Fibroblast of lung (primary cell): ENCODE results near the gene SLC24A4. TPM values are rescaled to one million over a fixed set of nuclear protein-coding genes. Genes with fewer than 3 reads are reported as not detected.

ENCODE experiments used
- DNase-seq, 2 donors: peaks; one replicate each; pipeline versions ENCODE4 v3.0.0 to v3.0.0-alpha.2; 2010; ENCODE audit warnings: low read depth in 2 of 2
- H2AFZ ChIP-seq: 2 replicates; pipeline ENCODE4 v1.5.1; 2012; ENCODE audit warnings: low read length, control low read depth, inconsistent platforms
- H3K27ac ChIP-seq: 2 replicates; pipeline ENCODE4 v1.5.1; 2011; ENCODE audit warnings: low read length, control low read depth; ENCODE audit not compliant: insufficient read depth
- H3K27me3 ChIP-seq: 2 replicates; pipeline ENCODE4 v1.5.1; 2011; ENCODE audit warnings: mild to moderate bottlenecking, low read length; ENCODE audit not compliant: control insufficient read depth, insufficient read depth
- H3K36me3 ChIP-seq: 2 replicates; pipeline ENCODE4 v1.5.1; 2011; ENCODE audit warnings: low read length; ENCODE audit not compliant: control insufficient read depth, insufficient read depth
- H3K4me1 ChIP-seq: 2 replicates; pipeline ENCODE4 v1.5.1; 2011; ENCODE audit warnings: low read length; ENCODE audit not compliant: control insufficient read depth, insufficient read depth; ENCODE audit errors: extremely low read depth
- H3K4me2 ChIP-seq: 2 replicates; pipeline ENCODE4 v1.5.1; 2011; ENCODE audit warnings: low read length, control low read depth; ENCODE audit not compliant: insufficient read depth; ENCODE audit errors: extremely low read depth
- H3K4me3 ChIP-seq, 4 experiments: fragments of 200-600 bp in 1 of 4; sonication (generic) in 1 of 4; replicated peaks in 1 of 4; 2 replicates each; pipeline ENCODE4 v1.5.1; 2011 to 2016; ENCODE audit warnings: low read length in 4 of 4, low read depth in 3 of 4, mild to moderate bottlenecking in 3 of 4, control low read depth in 2 of 4, inconsistent platforms in 1 of 4, mixed read lengths in 1 of 4; ENCODE audit not compliant: insufficient read depth in 1 of 4; ENCODE audit errors: control extremely low read depth in 1 of 4
- H3K79me2 ChIP-seq: 2 replicates; pipeline ENCODE4 v1.5.1; 2012; ENCODE audit warnings: mild to moderate bottlenecking, low read length, inconsistent platforms; ENCODE audit not compliant: control insufficient read depth, insufficient read depth
- H3K9ac ChIP-seq: 2 replicates; pipeline ENCODE4 v1.5.1; 2011; ENCODE audit warnings: mild to moderate bottlenecking, low read length, control low read depth; ENCODE audit not compliant: insufficient read depth
- H3K9me3 ChIP-seq: 2 replicates; pipeline ENCODE4 v1.5.1; 2012; ENCODE audit warnings: low read depth, low read length; ENCODE audit not compliant: control insufficient read depth, insufficient read depth
- H4K20me1 ChIP-seq: 2 replicates; pipeline ENCODE4 v1.5.1; 2011; ENCODE audit warnings: low read length; ENCODE audit not compliant: control insufficient read depth, insufficient read depth; ENCODE audit errors: extremely low read depth
- CTCF ChIP-seq, 2 donors: IDR thresholded peaks in 1 of 2; conservative IDR thresholded peaks in 1 of 2; 1 replicate in 1 of 2; 2 replicates in 1 of 2; pipeline ENCODE4 v1.5.1; 2011 to 2012; ENCODE audit warnings: low read length in 2 of 2, control low read depth in 1 of 2, inconsistent platforms in 1 of 2, low read depth in 1 of 2, mild to moderate bottlenecking in 1 of 2
- EZH2 ChIP-seq: IDR thresholded peaks from 2 replicates; pipeline ENCODE4 v1.5.1; 2012; ENCODE audit warnings: low read length, control low read depth, mild to moderate bottlenecking; ENCODE audit errors: missing control alignments
- polyA plus RNA-seq, 2 donors: library from polyadenylated mRNA; depleted of rRNA in 1 of 2; stranded (reverse) in 1 of 2; unstranded in 1 of 2; fragments of >200 nt; gene quantifications; 2 replicates each; pipeline ENCODE4 v1.2.1, GENCODE V29; 2011 to 2012; ENCODE audit warnings: missing spikeins in 1 of 2
- total RNA-seq: library from RNA; depleted of rRNA; stranded (reverse); fragments of >200 nt; gene quantifications from 2 replicates; pipeline ENCODE4 v1.2.1, GENCODE V29; 2014

SLC24A4 gene
- total and polyA plus RNA-seq, 2 donors (not counting 1 experiment from before 2014, with no cell fraction given) = 0.03 TPM; not detected in 1

GRCh38 chr14:92524602-92525185, 201.7 kb downstream of the SLC24A4 start:
- H3K4me2 ChIP-seq = no peak overlapping the region
- H3K9ac ChIP-seq = no peak overlapping the region
- no peak for DNase-seq
- H2AFZ ChIP-seq = no peak overlapping the region
- H3K9me3 ChIP-seq = no peaks in the 10 kb centered on the region
- H3K36me3 ChIP-seq = no peaks in the 10 kb centered on the region
- H3K27ac ChIP-seq = no peak overlapping the region
- peaks cover 7% of the 10 kb centered on the region for H3K4me1 ChIP-seq
- H4K20me1 ChIP-seq = no peaks in the 10 kb centered on the region
- peaks cover 33% of the 10 kb centered on the region for H3K79me2 ChIP-seq
- no peak overlapping the region for H3K4me3 ChIP-seq
- H3K27me3 ChIP-seq = no peaks in the 10 kb centered on the region
- no peak for TF ChIP-seq EZH2
- no peak for TF ChIP-seq CTCF (conservative IDR thresholded peaks at IDR 0.05 in 1 of 2, IDR thresholded peaks at IDR 0.05 in 1 of 2; ENCODE audit: low read depth in 1 of 2, low read length in 2 of 2)

DNA sequence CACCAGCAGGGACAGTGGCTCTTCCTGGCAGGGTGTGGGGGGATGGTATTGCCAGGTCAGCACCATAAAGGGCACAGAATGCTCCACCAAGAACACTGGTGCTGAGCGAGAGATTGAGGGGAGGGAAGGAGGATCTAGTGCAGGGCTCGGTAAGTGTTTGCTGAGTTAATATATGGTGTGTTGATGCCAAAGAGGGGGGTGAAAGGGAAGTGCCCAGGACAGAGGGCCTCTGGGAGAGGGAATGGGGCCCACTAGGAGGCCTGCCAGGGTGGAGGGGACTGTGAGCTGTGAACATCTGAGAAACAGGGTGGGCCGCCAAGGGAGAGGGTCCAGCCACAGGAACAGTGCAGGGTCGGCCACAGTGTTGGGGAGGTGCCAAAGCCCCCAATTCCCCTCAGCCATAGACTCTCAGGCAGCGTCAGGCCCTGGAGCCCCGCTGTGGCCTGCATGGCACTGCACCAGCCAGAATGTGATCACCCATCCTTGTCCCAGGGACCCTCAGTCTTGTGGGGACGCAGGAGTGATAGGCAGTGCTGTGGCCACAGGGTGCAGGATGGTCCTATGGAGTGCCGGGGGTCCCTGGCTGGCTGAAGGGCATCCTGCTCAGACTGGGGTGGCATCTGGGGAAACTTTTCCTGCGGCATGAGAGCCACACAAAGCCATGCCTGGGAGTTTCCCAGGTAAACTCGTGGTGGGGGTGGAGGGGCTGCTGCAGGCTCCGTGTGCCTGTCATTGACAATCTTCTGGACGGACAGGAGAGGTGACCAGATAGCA, 202.5 kb downstream of the SLC24A4 start:
- H3K4me2 ChIP-seq = no peak overlapping the region
- H3K36me3 ChIP-seq = no peaks in the 10 kb centered on the region
- H3K79me2 ChIP-seq = peaks cover 29% of the 10 kb centered on the region
- H3K9me3 ChIP-seq = no peaks in the 10 kb centered on the region
- no peak for DNase-seq
- H3K4me1 ChIP-seq = peaks cover 7% of the 10 kb centered on the region
- H3K27ac ChIP-seq = no peak overlapping the region
- H2AFZ ChIP-seq = no peak overlapping the region
- no peak overlapping the region for H3K9ac ChIP-seq
- no peaks in the 10 kb centered on the region for H4K20me1 ChIP-seq
- H3K27me3 ChIP-seq = no peaks in the 10 kb centered on the region
- no peak overlapping the region for H3K4me3 ChIP-seq
- no peak for TF ChIP-seq CTCF (conservative IDR thresholded peaks at IDR 0.05 in 1 of 2, IDR thresholded peaks at IDR 0.05 in 1 of 2; ENCODE audit: low read depth in 1 of 2, low read length in 2 of 2)
- TF ChIP-seq EZH2 = no peak

DNA sequence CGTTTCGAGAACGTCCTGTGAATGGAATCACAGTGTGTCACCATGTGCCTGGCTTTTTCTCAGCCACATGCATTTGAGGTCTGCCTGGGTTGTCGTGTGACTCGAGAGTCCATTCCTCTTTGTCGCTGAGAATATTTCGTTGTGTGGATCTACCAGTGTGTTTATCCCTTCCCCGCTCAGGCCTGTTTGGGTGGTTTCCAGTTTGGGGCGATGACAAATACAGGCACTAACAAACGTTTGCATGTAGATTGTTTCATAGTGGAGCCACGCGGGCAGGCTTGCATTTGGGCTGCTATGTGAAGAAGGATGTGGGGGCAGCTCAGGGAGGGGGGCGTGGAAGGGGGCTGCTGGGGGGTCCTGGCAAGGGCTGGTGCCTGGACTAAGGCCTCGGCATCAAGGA, 204.8 kb downstream of the SLC24A4 start:
- H3K4me1 ChIP-seq = peaks cover 7% of the 10 kb centered on the region
- H2AFZ ChIP-seq = no peak overlapping the region
- H3K27ac ChIP-seq = peak overlapping the region; percentile 16
- H4K20me1 ChIP-seq = no peaks in the 10 kb centered on the region
- H3K9me3 ChIP-seq = no peaks in the 10 kb centered on the region
- H3K36me3 ChIP-seq = no peaks in the 10 kb centered on the region
- TF ChIP-seq CTCF (conservative IDR thresholded peaks at IDR 0.05 in 1 of 2, IDR thresholded peaks at IDR 0.05 in 1 of 2; ENCODE audit: low read depth in 1 of 2, low read length in 2 of 2) = no peak
- no peak for TF ChIP-seq EZH2
- no peak overlapping the region for H3K9ac ChIP-seq
- no peak overlapping the region for H3K4me3 ChIP-seq
- H3K27me3 ChIP-seq = no peaks in the 10 kb centered on the region
- H3K4me2 ChIP-seq = peak overlapping the region; percentile 41
- DNase-seq = peak; percentile 60 to 72
- peaks cover 36% of the 10 kb centered on the region for H3K79me2 ChIP-seq
